Measurements from ENCODE around the gene RFPL4A. TPM values are rescaled to one million over a fixed set of nuclear protein-coding genes. Genes with fewer than 3 reads are reported as not detected.
A peak's percentile ranks its signal among the peaks of the same experiment; 100 is the strongest.

The RFPL4A gene
- total RNA-seq, 1 donor: not detected

GRCh38 chr19:55801416-55801815 lies 42.5 kb downstream of the RFPL4A start:
- DNase-seq (ENCODE audit: insufficient read length, low spot score, missing footprints): no peak
- Histone ChIP-seq H3K4me2 (ENCODE audit: insufficient read depth, low read length) (no peak overlapping the region), H3K4me1 (ENCODE audit: insufficient read depth, low read length) (no peaks in the 10 kb centered on the region), H3K27me3 (ENCODE audit: insufficient read depth, low read length) (no peaks in the 10 kb centered on the region), H4K20me1 (ENCODE audit: insufficient read depth, low read length) (no peaks in the 10 kb centered on the region), H3K4me3 (ENCODE audit: insufficient read depth, low read length) (no peak overlapping the region), H3K36me3 (ENCODE audit: insufficient read depth, low read length) (no peaks in the 10 kb centered on the region), H3K27ac (ENCODE audit: low read depth, low read length) (no peak overlapping the region), H3K9me3 (ENCODE audit: low read depth, low read length) (no peaks in the 10 kb centered on the region), H2AFZ (ENCODE audit: low read length) (no peak overlapping the region), H3K79me2 (ENCODE audit: insufficient read depth, low read length) (no peaks in the 10 kb centered on the region)
- TF ChIP-seq CTCF (IDR thresholded peaks at IDR 0.05; ENCODE audit: extremely low read depth, low read depth, low read length): no peak

- Histone ChIP-seq H4K20me1 (ENCODE audit: insufficient read depth, low read length) (no peaks in the 10 kb centered on the region), H3K9me3 (ENCODE audit: low read depth, low read length) (no peaks in the 10 kb centered on the region), H3K36me3 (ENCODE audit: insufficient read depth, low read length) (no peaks in the 10 kb centered on the region), H2AFZ (ENCODE audit: low read length) (no peak overlapping the region), H3K79me2 (ENCODE audit: insufficient read depth, low read length) (no peaks in the 10 kb centered on the region), H3K4me2 (ENCODE audit: insufficient read depth, low read length) (no peak overlapping the region), H3K27ac (ENCODE audit: low read depth, low read length) (no peak overlapping the region), H3K4me3 (ENCODE audit: insufficient read depth, low read length) (no peak overlapping the region), H3K27me3 (ENCODE audit: insufficient read depth, low read length) (no peaks in the 10 kb centered on the region), H3K4me1 (ENCODE audit: insufficient read depth, low read length) (no peaks in the 10 kb centered on the region)
- DNase-seq (ENCODE audit: insufficient read length, low spot score, missing footprints): no peak
- TF ChIP-seq CTCF (IDR thresholded peaks at IDR 0.05; ENCODE audit: extremely low read depth, low read depth, low read length): no peak
Observed at GRCh38 chr19:55802281-55802680, 43.4 kb downstream of the RFPL4A start.

GRCh38 chr19:55809381-55810058 lies 50.6 kb downstream of the RFPL4A start:
- Histone ChIP-seq H4K20me1 (ENCODE audit: insufficient read depth, low read length) (no peaks in the 10 kb centered on the region), H3K4me1 (ENCODE audit: insufficient read depth, low read length) (no peaks in the 10 kb centered on the region), H3K27me3 (ENCODE audit: insufficient read depth, low read length) (no peaks in the 10 kb centered on the region), H3K9me3 (ENCODE audit: low read depth, low read length) (no peaks in the 10 kb centered on the region), H3K36me3 (ENCODE audit: insufficient read depth, low read length) (no peaks in the 10 kb centered on the region), H3K4me2 (ENCODE audit: insufficient read depth, low read length) (no peak overlapping the region), H3K4me3 (ENCODE audit: insufficient read depth, low read length) (no peak overlapping the region), H3K79me2 (ENCODE audit: insufficient read depth, low read length) (no peaks in the 10 kb centered on the region), H3K27ac (ENCODE audit: low read depth, low read length) (no peak overlapping the region), H2AFZ (ENCODE audit: low read length) (peak overlapping the region; percentile 78)
- DNase-seq (ENCODE audit: insufficient read length, low spot score, missing footprints): no peak
- TF ChIP-seq CTCF (IDR thresholded peaks at IDR 0.05; ENCODE audit: extremely low read depth, low read depth, low read length): peak; percentile 42

- TF ChIP-seq CTCF (IDR thresholded peaks at IDR 0.05; ENCODE audit: extremely low read depth, low read depth, low read length): no peak
- H4K20me1 ChIP-seq (ENCODE audit: insufficient read depth, low read length): no peaks in the 10 kb centered on the region
- H3K4me2 ChIP-seq (ENCODE audit: insufficient read depth, low read length): no peak overlapping the region
- H3K36me3 ChIP-seq (ENCODE audit: insufficient read depth, low read length): no peaks in the 10 kb centered on the region
- H2AFZ ChIP-seq (ENCODE audit: low read length): no peak overlapping the region
- no peaks in the 10 kb centered on the region for H3K4me1 ChIP-seq (ENCODE audit: insufficient read depth, low read length)
- no peaks in the 10 kb centered on the region for H3K27me3 ChIP-seq (ENCODE audit: insufficient read depth, low read length)
- H3K27ac ChIP-seq (ENCODE audit: low read depth, low read length): no peak overlapping the region
- no peak overlapping the region for H3K4me3 ChIP-seq (ENCODE audit: insufficient read depth, low read length)
- DNase-seq (ENCODE audit: insufficient read length, low spot score, missing footprints): no peak
- H3K79me2 ChIP-seq (ENCODE audit: insufficient read depth, low read length): no peaks in the 10 kb centered on the region
- no peaks in the 10 kb centered on the region for H3K9me3 ChIP-seq (ENCODE audit: low read depth, low read length)
Observed at GRCh38 chr19:55811340-55811739, 52.4 kb downstream of the RFPL4A start.
